Activated gamma-delta T cell treated with anti-CD3 and anti-CD28 coated beads, Interleukin-2, amount 50 U/mL, for 16 hours (primary cell): ENCODE data around the gene BMP3.

ENCODE experiments used
- DNase-seq: peaks from one replicate; pipeline ENCODE4 v3.0.0-alpha.2; 2020; ENCODE audit warnings: low read depth

The BMP3 gene

GRCh38 chr4:81106150-81106549 is 75.6 kb downstream of the BMP3 start:
- no peak for DNase-seq
